Stimulated activated CD8-positive, alpha-beta memory T cell treated with anti-CD3 and anti-CD28 coated beads, Interleukin-15, amount 100 ng/mL, for 24 hours (primary cell): ENCODE data around the gene ALG2.

Experiments used
- DNase-seq: peaks from one replicate; pipeline ENCODE4 v3.0.0-alpha.2; 2020; ENCODE audit warnings: low read depth

Gene ALG2

GRCh38 chr9:99221621-99222415, at the start of gene ALG2, which contains the start of gene SEC61B:
TSS of gene ALG2 (minus strand) at chr9:99221942. CDS start at chr9:99221894, 48 bp downstream.
TSS of gene SEC61B (plus strand) at chr9:99222282. CDS start at chr9:99222364, 82 bp downstream.
- peak; percentile 77 for DNase-seq

GRCh38 chr9:99270491-99270890, 48.7 kb upstream of the ALG2 start:
- no peak for DNase-seq

- DNase-seq = no peak
These were observed 47.7 kb upstream of the ALG2 start for GRCh38 chr9:99269416-99269815.

- DNase-seq = peak; percentile 38
These were observed 44.7 kb upstream of the ALG2 start for GRCh38 chr9:99266255-99267023.

GRCh38 chr9:99265691-99266090, 43.9 kb upstream of the ALG2 start:
- DNase-seq = no peak

- no peak for DNase-seq
These were observed 42.4 kb upstream of the ALG2 start for GRCh38 chr9:99264070-99264680.

GRCh38 chr9:99262949-99263418, 41.2 kb upstream of the ALG2 start:
- no peak for DNase-seq

- DNase-seq = no peak
These were observed 40.2 kb upstream of the ALG2 start for GRCh38 chr9:99261923-99262322.

GRCh38 chr9:99259231-99259918, 37.6 kb upstream of the ALG2 start:
- DNase-seq = no peak

GRCh38 chr9:99257723-99258389, 36.1 kb upstream of the ALG2 start:
- no peak for DNase-seq

GRCh38 chr9:99255651-99256050, 33.9 kb upstream of the ALG2 start:
- DNase-seq = no peak

- peak; percentile 35 for DNase-seq
These were observed 32.2 kb upstream of the ALG2 start for GRCh38 chr9:99253772-99254431.

- no peak for DNase-seq
These were observed 31.4 kb upstream of the ALG2 start for GRCh38 chr9:99253134-99253533.

- no peak for DNase-seq
These were observed 29.4 kb upstream of the ALG2 start for GRCh38 chr9:99251157-99251556.

GRCh38 chr9:99249619-99250018, 27.9 kb upstream of the ALG2 start:
- no peak for DNase-seq

GRCh38 chr9:99244344-99245260, 22.9 kb upstream of the ALG2 start:
- DNase-seq = no peak

- DNase-seq = no peak
These were observed 19.4 kb upstream of the ALG2 start for GRCh38 chr9:99241106-99241505.

- DNase-seq = no peak
These were observed 17.8 kb upstream of the ALG2 start for GRCh38 chr9:99239341-99240060.

GRCh38 chr9:99238331-99238730, 16.6 kb upstream of the ALG2 start:
- DNase-seq = no peak
